ENCODE data around the gene ZSWIM8.

DNA sequence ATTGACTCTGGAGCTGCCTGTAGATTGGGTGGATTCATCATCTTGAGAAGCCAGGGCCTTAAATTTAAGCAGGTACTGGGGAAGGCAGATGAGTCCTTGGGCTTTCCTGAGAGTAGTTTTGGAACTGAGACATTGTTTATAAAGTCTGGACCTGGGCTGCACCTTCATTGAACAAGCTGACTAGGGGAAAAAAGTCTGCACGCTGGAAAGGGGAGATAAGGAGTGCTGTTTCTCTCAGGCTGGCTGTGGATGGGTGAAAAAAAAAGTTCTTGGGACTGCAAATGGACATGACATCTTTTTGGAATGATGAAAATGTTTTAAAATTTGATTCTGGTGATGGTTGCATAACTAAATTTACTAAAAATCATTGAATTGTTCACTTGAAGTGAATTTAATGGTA lies 29.2 kb upstream of the ZSWIM8 start:
- TF ChIP-seq EZH2phosphoT487 (IDR thresholded peaks at IDR 0.05) (no peak), EZH2 (IDR thresholded peaks at IDR 0.05) (no peak)
